IMR-90 (cell line): ENCODE results near the gene NRF1.

ENCODE experiments used
- CEBPB ChIP-seq: IDR thresholded peaks from 2 replicates; pipeline ENCODE4 v1.6.1; 2012; ENCODE audit warnings: low read depth, low read length, improper control_type of control experiment
- CTCF ChIP-seq: conservative IDR thresholded peaks from 2 replicates; pipeline ENCODE4 v1.5.1; 2012; ENCODE audit warnings: mild to moderate bottlenecking, low read depth, low read length, improper control_type of control experiment
- FOS ChIP-seq: fragments of 150-350 bp; IDR thresholded peaks from 2 replicates; pipeline ENCODE4 v1.6.1; 2016; ENCODE audit warnings: low read depth, low read length
- MAFK ChIP-seq: IDR thresholded peaks from 2 replicates; pipeline ENCODE4 v1.6.1; 2012; ENCODE audit warnings: low read depth, low read length, improper control_type of control experiment
- POLR2A ChIP-seq: IDR thresholded peaks from 2 replicates; pipeline ENCODE4 v1.6.1; 2012; ENCODE audit warnings: mild to moderate bottlenecking, low read depth, low read length
- RAD21 ChIP-seq: IDR thresholded peaks from 2 replicates; pipeline ENCODE4 v1.6.1; 2012; ENCODE audit warnings: low read length, improper control_type of control experiment
- RCOR1 ChIP-seq: IDR thresholded peaks from 2 replicates; pipeline ENCODE4 v1.6.1; 2012; ENCODE audit warnings: mild to moderate bottlenecking, low read length, improper control_type of control experiment; ENCODE audit not compliant: insufficient replicate concordance
- RFX5 ChIP-seq: IDR thresholded peaks from 2 replicates; pipeline ENCODE4 v1.8.0; 2012; ENCODE audit warnings: low read depth, mild to moderate bottlenecking, low read length, moderate library complexity
- SMC3 ChIP-seq: fragments of 150-350 bp; IDR thresholded peaks from 2 replicates; pipeline ENCODE4 v1.6.1; 2016; ENCODE audit warnings: low read depth, mild to moderate bottlenecking, antibody characterized with exemption, low read length, moderate library complexity

GRCh38 chr7:129675521-129675920, 64.0 kb downstream of the NRF1 start:
- TF ChIP-seq CTCF (no peak), RAD21 (no peak), SMC3 (no peak), FOS (no peak), POLR2A (no peak), MAFK (no peak), CEBPB (no peak), RCOR1 (no peak), RFX5 (no peak)
